Measurements from ENCODE around the gene GOLGA5.
"Not testable (repeated sequence)": the region's sequence is repeated elsewhere in the genome, so short reads cannot be mapped to it uniquely, and the experiment has no call there.

Gene GOLGA5

GRCh38 chr14:92778868-92779565 lies 15.1 kb upstream of the GOLGA5 start:
- DNase-seq, result not testable (repeated sequence)

GRCh38 chr14:92780444-92781232 lies 13.5 kb upstream of the GOLGA5 start:
- DNase-seq, result no peak

GRCh38 chr14:92781350-92781749 lies 12.8 kb upstream of the GOLGA5 start:
- DNase-seq, result no peak

GRCh38 chr14:92783813-92784431 lies 10.2 kb upstream of the GOLGA5 start:
- DNase-seq, result peak; percentile 42

GRCh38 chr14:92785667-92786426 lies 8.3 kb upstream of the GOLGA5 start:
- DNase-seq, result no peak

GRCh38 chr14:92786427-92786756 lies 7.7 kb upstream of the GOLGA5 start:
- DNase-seq, result no peak

GRCh38 chr14:92787554-92787953 lies 6.6 kb upstream of the GOLGA5 start:
- no peak for DNase-seq

GRCh38 chr14:92789457-92790089 lies 4.5 kb upstream of the GOLGA5 start:
- no peak for DNase-seq

GRCh38 chr14:92792885-92793284 lies 1.2 kb upstream of the GOLGA5 start:
- no peak for DNase-seq

- DNase-seq, result no peak
These were observed 439 bp downstream of the GOLGA5 start for GRCh38 chr14:92794547-92794941.

GRCh38 chr14:92794961-92795360 lies 856 bp downstream of the GOLGA5 start:
- DNase-seq, result no peak

GRCh38 chr14:92797935-92798653 lies 4.0 kb downstream of the GOLGA5 start:
- DNase-seq, result no peak

- no peak for DNase-seq
These were observed 4.7 kb downstream of the GOLGA5 start for GRCh38 chr14:92798811-92799210.

GRCh38 chr14:92800012-92800411 lies 5.9 kb downstream of the GOLGA5 start:
- DNase-seq, result no peak

GRCh38 chr14:92800525-92800924 lies 6.4 kb downstream of the GOLGA5 start:
- no peak for DNase-seq

GRCh38 chr14:92801917-92802316 lies 7.8 kb downstream of the GOLGA5 start:
- DNase-seq, result no peak

- DNase-seq, result no peak
These were observed 8.6 kb downstream of the GOLGA5 start for GRCh38 chr14:92802678-92803077.

GRCh38 chr14:92813201-92813600 lies 19.1 kb downstream of the GOLGA5 start:
- DNase-seq, result no peak

- DNase-seq, result no peak
These were observed 25.0 kb downstream of the GOLGA5 start for GRCh38 chr14:92819011-92819597.

GRCh38 chr14:92819680-92820535 lies 25.8 kb downstream of the GOLGA5 start:
- not testable (repeated sequence) for DNase-seq

- DNase-seq, result not testable (repeated sequence)
These were observed 26.4 kb downstream of the GOLGA5 start for GRCh38 chr14:92820536-92820840.
